Putamen (tissue), 1 donor: ENCODE results near the gene ITPKC.

ENCODE experiments used
- DNase-seq: peaks from one replicate; pipeline ENCODE4 v3.0.0-alpha.2; 2016; ENCODE audit warnings: low spot score

ITPKC gene

DNA sequence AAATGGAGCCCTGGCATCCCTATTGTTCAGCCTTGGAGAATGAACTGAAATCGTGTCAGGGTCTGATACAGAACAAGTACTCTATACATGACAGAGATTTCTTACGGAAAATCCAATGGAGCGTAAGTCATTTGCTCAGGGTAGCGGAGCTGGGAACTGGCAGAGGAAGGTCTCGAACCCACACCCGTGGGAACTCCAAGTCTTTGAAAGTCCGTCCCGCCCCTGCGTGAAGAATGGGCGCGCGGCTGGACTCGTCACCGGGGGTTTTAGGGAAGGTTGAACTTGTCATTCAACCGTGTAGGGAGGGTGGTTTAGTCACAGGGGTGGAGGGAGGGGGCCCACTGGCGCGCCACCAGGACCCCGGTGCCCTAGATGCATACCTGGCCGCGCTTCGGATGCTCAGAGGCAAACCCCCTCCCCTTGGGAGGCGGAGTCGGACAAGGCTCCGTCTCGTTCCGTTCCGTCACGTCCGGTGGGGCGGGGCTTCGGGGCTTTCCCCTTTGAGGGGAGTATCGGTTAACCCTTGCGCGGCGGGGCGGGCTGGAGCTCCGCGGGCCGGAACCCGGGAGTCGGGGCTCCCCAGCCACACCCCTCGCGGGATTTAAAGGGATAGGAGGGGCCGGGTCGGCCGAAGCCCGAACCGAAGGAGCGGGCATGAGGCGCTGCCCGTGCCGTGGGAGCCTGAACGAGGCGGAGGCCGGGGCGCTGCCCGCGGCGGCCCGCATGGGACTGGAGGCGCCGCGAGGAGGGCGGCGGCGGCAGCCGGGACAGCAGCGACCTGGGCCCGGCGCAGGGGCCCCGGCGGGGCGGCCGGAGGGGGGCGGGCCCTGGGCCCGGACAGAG lies at the start of gene ITPKC, which contains the start of gene COQ8B:
TSS of gene ITPKC (plus strand) at position 631 of the 843 bp plus-strand sequence. CDS start at position 655, 24 bp downstream.
TSS of gene COQ8B (minus strand) at position 405 of the 843 bp plus-strand sequence. CDS start 2,254 bp downstream, outside the sequence.
- peak; percentile 98 for DNase-seq

DNA sequence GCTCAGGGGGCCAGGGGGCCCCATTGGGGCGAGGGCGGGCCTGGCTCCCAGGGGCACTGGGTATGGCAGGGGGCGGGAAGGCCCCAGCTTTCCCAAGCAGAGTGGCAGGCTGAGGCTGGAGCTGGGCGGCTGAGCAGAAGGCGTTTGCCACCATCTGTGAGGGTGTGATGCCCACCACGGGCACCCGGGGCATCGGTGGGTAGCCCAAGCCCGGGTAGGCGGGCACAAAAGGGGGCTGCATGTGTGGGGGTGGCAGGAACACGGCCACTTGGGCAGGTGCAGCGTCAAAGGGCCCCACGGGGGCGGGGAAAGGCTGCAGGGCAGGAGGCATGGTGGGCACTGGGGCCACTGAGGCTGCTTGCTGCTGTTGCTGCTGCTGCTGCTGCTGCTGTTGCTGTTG lies 49.3 kb upstream of the ITPKC start:
- DNase-seq = no peak

DNA sequence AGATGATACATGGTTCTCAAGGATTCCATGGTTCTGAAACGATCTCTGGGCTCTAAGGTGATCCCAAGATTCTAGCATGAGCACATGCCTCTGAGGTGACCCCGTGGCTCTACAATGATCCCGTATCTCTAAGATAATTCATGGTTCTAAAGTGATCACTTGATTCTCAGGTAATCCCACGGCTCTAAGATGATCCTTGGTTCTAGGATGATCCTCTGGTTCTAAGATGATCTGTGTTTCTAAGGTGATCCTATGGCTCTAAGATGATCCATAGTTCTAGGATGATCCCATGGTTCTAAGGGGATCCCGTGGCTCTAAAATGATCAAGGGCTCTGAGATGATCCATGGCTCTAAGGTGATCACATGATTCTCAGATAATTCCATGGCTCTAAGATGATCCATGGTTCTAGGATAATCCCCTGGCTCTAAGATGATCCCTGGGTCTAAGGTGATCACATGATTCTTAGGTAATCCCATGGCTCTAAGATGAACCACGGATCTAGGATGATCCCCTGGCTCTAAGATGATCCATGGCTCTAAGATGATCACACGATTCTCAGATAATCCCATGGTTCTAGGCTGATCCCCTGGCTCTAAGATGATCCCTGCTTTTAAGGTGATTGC lies 47.8 kb upstream of the ITPKC start:
- DNase-seq = no peak

DNA sequence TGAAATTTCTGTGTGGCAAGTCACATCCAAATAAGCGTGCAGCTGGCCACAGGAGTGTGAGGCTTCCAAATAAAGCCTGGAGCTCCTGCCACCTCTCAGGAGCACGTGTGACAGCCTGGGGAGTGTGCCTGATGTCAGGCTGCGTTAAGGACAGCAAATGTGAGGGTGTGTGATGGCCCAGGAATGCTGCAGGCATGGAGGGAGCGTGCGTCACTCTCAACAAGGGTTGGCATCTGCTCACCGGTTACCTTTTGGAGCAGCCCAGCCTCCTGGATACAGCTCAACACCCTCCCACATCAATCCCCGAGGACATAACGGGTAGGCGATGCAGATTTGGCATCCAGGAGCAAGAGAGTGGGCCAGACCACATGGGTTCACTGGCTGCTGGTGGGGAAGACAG lies 45.5 kb upstream of the ITPKC start:
- no peak for DNase-seq

DNA sequence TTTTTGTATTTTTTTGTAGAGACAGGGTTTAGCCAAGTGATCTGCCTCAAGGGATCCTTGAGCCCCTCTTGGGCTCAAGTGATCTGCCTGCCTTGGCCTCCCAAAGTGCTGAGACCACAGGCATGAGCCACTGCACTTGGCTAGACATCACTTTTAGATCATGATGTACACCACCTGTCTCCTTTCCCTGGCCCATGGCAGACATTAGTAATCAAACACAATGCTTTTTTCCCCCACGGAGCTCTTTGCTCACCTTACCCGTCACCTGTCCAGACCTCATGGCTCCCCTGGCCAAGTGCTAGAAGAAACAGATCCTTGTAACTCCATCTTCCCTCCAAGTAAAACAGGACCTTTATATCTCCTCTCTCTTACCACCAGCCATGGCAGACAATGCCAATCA lies 44.9 kb upstream of the ITPKC start:
- DNase-seq = no peak

DNA sequence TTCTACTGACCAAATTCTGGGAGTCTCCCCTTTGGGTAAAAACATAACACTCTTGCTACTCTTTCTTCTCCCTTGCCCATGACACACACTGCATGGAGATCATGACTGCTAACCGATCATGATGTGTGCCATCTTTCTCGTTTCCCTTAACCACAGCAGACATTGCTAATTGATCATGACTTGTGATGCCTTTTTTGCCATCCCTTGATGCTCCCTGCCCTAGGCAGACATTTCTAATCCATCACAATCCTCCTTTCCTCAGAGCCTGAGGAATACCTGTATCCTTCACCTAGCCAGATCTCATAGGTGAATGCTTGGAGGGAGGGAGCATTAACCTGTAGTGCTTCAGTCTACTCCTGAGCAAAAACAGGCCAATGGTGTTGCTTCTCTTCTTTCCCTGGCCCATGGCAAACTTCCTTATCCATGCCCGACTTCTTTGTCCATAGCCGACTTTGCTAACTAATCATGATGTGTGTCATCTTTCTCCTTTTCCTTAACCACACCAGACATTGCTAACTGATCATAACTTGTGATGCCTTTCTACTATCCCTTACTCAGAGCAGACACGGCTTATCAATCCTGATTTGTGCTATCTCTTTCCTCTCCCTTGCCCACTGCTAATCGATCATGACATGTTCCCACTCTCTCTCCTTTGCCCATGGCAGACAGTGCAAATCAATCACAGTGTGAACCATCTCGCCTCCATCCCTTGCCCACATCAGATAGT lies 44.2 kb upstream of the ITPKC start:
- DNase-seq = no peak

DNA sequence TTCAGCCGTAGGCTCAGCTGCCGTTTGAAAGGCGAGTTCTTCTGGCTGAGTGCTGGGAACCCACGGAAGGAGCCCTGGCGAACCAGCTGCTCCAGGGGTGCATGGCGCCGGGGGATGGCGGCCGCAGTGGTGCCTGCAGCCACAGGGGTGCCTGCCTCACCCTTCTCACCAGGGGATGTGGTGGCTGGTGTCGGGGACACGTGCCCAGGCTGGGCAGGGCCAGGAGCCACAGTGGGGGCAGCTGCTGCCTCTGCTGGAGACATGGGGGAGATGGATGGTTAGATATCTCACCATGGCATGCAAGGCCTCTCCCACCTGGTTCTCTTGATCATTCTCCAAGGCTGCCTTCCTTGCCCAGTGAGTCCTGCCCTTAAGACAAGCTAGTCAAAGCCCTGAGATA lies 43.5 kb upstream of the ITPKC start:
- DNase-seq = no peak

DNA sequence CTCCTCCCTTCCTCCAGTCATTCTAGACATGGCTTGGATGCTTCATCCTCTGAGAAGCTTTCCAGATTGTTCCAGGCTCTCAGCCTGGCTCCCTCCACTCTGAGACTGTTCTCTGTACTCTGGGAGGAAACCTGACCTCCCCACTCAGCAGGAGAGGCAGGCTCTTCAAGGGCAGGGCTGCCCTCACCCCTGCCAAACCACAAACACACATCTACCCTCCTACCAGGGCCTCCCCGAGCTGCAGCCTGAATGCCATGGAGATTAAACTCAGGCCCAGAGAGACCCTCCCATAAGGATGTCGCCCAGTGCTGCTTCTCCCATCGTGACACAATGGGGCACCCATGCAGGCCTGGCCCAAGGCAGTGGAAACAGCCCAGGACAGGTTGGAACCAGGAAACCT lies 42.6 kb upstream of the ITPKC start:
- no peak for DNase-seq

DNA sequence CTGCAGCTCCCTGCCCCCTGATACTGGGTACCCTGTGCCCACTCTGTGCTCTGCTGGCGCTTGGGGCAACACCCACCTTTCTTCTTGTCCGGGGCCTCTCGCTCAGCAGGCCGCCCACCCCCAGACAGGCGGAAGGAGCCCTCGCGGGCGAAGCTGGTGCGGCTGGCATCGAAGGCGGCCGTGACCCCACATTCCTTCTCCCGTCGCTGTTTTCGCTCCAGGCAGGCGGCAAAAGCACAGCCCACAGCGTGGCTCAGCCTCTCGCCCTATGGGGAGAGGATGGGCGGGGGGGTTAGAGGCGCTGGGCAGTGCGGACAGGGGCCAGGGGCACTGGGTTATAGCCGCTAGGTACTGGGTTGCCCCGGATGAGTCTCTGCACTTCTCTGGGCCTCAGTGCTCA lies 39.8 kb upstream of the ITPKC start:
- no peak for DNase-seq

DNA sequence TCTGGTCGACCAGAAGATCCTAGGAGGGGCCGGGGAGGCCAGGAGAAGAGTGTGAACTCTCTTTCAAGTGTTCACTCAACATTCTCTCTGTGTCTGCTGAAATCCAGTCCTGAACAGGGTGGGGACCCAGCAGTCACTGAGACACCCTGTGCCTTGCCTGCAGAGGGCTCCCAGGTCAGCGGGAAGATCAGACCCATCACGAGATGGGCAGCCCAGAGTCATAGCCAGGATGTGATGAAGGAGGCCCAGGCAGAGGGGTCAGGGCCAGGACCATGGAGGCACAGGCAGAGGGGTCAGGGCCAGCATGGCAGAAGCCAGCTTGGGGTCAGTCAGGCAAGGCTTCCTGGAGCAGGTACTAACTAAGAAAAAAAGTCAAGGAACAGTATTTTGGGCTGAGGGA lies 35.9 kb upstream of the ITPKC start:
- DNase-seq = no peak

DNA sequence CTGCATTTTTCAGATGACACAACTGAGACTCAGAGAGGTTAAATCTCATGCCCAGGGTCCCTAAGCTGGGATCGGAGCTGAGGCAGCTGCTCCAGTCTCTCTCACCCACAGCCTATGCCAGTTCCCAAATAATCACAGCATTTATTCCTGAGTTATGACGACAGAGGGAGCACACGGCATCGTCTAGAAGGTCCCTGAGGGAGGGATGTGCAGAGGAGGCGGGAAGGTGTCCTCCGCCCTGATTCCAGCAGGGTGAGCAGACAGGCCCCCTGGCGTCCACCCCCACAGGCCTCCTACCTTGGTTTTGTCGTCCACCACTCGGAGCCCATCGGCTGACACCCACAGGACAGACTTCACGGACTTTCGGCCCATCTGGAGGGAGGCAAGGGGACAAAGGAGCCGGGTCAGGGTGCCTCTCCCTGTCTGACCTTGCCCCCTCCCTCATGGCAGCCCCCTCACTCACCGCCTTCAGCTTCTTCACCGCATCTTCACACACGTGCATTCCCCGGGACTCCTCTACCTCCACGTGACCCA lies 34.4 kb upstream of the ITPKC start:
- no peak for DNase-seq

DNA sequence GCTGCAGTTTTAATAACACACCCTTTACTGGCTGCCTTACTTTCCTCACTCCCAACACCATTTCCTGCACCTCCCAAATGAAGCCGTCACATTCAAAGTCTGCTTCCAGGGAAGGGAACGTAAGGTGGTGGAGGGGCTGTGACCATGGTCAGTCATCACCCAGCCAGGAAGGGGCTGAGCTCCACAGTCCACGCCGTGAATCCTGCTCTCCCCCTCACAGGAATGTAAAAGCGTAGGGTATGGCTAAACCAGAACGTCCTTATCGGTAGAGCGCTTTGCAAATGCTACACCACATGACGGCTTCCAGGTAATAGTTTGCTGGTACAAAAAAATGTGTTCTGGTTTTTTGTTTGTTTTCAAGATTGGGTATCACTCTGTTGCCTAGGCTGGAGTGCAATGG lies 33.5 kb upstream of the ITPKC start:
- DNase-seq = no peak

DNA sequence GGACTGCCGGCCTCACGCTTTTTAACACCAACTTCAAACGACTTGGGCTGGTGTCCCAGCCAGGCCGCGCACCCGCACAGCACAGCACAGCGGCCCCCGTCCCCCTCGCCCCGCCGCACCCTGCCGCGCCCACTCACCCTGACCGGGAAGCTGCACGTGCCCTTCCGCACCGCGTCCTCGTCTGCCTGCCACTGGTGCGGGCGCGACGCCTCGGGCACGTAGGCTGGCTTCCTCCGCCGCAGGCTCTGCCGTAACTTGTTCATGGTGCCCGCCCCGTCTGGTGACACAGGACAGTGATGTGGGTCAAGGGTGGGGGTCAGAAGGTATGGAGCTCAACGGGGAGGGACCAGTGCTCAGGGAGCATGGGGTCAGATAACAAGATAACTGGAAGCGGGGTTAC lies 32.6 kb upstream of the ITPKC start:
- no peak for DNase-seq

DNA sequence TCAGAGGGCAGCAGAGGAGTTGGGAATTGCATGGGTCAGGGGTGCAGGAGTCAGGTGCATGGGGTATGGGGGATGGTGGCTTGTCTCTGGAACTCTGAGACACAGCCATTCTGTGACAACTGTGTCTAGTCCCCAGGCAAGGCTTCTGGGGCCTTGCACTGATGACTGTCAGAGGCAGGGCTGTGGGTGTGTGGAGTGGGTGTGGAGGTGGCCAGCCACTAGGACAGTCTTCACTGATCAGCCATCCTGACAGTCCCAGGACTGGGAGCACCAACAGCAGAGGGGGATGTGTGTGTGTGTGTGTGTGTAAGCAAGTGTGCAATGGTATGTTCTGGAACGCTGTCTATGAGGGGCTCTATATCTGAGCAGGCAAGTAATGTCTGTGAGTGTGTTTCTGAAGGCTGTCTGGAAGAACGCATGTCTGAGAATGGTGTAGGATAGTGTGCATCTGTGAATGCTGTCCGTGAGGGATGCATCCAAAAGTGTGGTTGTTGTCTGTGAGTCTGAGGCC lies 31.8 kb upstream of the ITPKC start:
- DNase-seq = no peak

DNA sequence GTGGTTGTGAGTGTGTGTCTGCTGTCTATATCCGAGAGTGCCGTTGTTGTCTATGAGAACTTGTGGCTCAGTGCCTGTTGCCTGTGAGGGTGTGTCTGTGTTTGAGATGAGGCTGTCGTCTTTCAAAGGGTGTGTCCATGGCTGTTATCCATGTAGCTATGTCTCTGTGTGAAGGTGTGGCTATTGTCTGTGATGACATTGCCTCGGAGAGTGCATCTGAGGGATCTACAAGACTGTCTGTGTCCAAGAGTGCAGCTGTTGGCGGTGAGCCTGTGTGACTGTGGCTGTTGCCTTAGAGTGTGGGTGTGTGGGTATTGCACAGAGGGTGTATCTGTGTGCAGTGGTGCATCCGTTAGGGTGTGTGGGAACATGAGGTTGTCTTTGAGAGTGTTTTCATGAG lies 31.3 kb upstream of the ITPKC start:
- no peak for DNase-seq

DNA sequence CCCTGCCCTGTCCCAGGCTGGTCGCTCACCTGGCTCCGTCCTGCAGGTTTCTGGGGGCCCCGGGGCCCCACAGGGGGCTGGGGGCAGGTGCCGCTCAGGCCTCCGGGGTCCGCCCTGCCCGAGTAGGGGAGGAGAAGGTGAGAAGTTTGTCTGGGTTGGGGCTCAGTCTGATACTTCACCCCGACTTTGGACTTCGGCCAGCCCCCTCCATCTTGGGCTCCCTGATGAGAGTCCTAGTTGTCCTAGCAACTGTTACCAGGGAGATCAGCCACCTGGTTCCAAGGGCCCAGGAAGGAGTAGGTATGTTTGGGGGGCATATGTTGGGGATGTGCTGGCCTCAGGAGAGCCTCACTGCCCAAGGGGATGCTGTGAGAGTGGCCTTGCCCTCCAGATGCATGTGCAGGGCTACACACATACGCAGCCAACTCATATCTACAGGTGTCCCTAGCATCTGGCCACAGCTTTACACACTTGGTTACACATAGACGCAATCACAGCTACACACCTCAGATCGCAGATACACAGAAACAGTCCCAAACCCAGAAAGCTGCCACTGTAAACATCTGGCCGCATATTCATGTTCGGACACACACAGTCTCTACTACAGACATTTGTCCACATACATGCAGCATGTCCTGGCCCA lies 29.9 kb upstream of the ITPKC start:
- DNase-seq = no peak

DNA sequence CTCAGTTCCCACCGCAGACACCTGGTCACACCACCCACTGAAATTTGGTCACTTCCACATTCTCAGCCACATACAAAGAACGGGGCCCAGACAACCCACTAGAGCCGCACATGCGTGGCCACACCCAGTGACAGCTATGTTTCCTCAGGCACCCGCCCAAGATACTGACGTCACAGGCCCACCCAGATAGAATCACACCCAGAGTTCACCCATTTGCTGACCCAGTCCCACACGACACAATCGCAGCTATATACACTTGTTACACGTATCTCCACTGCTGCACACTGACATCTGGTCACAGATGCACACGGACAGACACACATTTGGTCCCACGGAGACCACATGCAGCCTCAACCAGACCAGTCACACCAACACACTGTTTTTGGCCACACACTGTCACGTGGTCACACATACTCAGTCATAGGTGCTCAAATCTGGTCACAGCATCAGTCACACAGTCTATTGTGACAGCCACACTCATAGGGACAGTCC lies 29.3 kb upstream of the ITPKC start:
- no peak for DNase-seq

DNA sequence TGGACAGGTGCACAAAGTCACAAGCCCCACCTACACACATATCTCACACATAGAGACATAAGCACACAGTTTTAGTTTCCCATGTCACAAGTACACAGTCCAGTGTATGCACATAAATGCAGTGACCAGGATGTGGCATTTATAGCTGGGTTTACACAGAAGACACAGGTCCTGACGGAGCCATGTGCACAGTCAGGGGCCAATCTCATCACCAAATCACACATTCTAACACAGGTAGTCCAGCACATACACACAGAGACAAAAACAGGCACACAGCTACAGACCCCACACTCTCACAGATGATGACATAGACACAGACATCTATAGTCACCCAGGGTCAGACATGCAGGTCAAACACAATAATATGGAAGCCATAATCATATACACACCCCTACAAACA lies 28.6 kb upstream of the ITPKC start:
- no peak for DNase-seq

DNA sequence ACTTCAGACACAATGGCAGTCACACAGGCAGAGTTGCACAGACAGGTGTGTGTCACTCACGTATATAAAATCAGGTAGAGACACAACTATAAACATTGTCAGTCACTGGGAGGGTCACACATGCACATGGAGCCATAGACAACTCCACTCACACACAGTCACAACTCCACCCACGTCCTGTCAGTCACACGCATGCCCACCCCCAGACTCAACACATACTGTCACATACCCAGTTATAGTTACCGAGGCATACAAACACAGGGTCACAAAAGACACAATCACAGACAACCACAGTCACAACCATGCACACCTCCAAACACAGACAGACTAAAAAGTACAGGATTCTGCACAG lies 27.9 kb upstream of the ITPKC start:
- no peak for DNase-seq

DNA sequence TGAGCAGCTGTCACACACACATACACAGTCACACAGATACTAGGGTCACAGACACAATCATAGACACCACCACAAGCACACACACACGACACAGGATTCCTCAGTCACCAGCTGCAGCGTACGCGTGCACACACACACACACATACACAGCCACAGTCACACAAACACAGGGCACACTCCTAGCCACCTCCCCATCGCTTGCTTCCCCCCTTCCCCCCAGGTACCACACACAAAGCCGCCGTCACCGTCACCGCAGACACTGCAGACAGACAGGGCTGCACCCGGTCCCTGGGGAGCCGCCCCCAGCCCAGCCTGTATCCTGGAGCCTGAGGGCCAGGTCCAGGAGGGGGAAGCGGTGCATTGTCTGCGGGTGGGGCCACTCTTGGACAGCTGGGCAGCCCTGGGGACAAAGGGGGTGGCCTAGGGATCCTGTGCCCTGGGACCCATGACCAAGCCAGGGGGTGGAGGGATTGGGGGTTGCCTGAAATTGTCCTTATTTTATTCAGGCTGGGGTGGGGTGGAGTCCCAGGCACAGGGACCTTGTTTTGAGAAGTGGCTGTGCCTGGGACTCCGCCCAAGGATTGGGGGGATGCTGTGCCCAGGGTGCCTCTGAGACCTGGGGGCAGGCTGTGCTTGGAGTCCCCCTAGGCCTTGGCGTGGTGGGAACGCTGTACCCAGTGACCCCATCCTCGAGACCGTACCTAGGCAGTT lies 27.4 kb upstream of the ITPKC start:
- no peak for DNase-seq

DNA sequence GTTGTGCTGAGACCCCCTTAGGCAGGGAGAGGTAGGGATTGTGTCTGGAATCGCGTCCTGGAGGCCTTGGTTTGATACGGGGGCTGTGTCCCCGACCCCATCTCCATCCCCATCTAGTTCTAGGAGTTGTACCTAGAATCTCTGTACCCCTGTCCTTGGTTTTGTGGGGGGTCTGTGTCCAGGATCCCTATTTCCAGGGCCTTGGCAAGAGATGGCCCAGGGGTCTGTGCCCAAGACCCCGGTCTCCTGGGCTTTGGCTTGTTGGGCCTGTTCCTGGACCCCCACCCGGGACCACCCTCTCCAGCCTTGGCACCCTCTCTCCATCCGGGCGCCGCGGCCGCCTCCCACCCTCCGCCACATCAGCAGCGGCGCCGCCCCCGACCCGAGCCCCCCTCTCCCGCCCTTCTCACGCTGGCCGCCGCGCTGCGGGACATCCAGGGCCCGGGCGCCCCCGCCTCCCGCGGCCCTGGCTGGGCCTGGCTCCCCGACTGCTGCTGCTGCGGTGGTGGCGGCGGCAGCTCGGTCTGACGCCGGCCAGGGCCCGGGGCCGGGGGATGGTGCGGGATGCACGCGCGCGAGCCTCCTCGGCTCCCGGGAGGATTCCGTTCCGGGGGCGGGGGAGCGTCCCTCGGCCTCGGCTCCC lies 26.7 kb upstream of the ITPKC start, which contains the start of gene NUMBL:
TSS of gene NUMBL (minus strand) at position 602 of the 643 bp plus-strand sequence. CDS start at position 434, 168 bp downstream.
- DNase-seq = no peak
